NCI-H2196 treated with DMSO at 0.1 percent for 48 hours (cell line): ENCODE measurements around the gene TBC1D14.

Experiments
- DNase-seq: peaks from one replicate; lab custom pipeline; 2025; ENCODE audit not compliant: unreplicated experiment; lab: John Stamatoyannopoulos, UW

TBC1D14 gene

DNA sequence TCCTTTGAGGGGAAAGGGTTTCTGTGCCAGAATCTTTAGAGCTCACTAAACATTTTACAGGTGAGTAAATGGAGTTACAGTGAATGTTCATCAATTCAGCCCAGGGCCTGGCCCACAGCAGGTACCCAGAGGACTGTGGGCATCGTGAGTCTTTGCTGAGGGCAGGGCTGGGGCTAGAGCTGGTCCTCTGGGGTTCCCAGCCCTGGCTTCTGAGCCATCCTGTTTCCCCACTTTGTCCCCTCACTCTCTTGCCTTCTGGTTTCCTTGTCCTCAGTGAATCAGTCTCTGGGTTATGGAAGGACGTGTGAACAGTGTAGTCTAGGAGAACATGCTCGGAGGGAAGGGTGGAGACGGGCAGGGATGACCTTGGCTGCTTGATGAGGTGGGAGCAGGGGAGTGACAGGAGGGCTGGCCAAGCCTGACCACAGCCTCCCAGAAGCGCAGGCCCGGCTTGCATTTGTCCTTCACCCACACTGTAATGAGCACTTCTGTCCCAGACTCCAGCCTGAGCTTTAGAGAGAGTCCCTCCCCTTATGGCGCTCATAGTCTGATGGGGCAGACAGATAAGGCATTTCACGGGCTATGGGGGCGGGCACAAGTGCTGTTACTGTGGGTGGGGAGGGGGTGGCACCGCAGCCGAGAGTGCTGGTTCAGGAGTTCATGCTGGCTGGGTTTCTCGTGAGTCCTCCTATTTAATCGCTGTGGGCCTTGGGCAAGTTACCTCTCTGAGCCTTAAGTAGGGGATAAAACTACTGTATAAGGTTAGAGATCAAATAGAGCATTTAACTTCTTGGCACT, 17.3 kb downstream of the TBC1D14 start:
- DNase-seq = no peak

DNA sequence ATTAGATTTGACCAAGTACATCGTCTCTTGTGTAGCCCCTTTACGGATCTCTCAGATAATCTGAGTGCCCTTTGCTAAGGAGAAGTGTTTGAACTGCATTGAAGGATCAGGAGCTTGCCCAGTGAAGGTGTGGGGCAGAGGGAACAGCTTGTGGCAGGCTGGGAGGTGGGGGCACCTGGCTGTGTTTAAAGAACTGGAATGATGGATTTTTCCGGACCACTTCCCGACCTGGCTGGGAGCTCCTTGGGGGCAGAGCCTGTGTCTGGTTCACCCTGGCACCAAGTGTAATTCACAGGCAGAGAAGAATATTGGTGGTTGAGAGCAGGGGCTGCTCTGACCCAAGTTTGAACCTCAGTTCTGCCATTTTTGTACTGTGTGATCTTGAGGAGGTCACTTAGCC, 18.5 kb downstream of the TBC1D14 start:
- no peak for DNase-seq

GRCh38 chr4:6929339-6929811, 19.7 kb downstream of the TBC1D14 start:
- DNase-seq = no peak

DNA sequence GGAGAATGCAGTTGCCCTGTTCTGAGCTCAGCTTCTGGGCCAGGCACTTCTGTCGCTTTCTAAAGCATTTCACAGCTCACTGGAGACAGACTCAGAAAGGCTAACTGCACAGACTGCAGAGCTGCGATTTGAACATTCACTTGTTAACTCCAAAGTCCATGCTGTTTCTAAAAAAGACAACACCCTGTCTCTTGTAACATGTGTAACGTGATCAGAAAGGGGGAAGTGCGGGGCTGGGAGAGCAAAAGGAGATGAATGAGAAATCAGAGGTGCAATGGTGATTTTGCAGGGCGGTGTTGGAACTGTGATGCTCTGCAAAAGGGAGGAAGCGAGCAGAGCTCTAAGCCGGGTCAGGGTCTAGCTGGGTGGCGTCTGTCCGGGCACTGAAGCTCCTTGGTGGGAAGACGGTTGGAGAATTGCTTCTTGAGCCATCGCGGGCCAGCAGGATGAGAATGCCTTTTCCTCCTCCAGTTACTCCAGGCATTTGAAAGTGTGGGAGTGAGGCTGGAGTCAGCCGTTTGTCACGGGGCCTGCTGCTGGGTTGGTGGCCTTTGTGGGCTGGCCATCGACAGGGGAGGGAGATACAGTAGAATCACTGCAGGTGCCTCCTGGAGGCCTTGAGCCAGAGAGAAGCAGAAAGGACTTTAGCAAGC, 20.3 kb downstream of the TBC1D14 start:
- no peak for DNase-seq

- no peak for DNase-seq
Observed at GRCh38 chr4:6932475-6932874, 22.8 kb downstream of the TBC1D14 start.

DNA sequence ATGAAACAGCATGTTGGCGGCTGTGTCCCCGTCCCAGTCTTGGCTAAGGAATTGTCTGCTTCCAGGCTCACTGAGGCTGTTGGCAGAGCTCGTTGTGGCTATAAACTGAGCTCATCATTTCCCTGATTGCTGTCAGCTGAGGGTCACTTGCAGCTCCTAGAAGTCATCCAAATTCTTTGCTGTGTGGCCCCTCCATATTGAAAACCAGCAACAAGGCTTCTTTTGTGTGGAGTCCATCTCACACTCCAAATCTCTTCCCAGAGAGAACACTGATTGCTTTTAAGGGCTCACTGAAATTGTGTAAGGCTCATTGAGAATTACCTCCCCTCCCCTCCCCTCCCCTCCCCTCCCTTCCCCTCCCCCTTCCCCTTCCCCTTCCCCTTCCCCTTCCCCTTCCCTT, 23.3 kb downstream of the TBC1D14 start:
- no peak for DNase-seq

DNA sequence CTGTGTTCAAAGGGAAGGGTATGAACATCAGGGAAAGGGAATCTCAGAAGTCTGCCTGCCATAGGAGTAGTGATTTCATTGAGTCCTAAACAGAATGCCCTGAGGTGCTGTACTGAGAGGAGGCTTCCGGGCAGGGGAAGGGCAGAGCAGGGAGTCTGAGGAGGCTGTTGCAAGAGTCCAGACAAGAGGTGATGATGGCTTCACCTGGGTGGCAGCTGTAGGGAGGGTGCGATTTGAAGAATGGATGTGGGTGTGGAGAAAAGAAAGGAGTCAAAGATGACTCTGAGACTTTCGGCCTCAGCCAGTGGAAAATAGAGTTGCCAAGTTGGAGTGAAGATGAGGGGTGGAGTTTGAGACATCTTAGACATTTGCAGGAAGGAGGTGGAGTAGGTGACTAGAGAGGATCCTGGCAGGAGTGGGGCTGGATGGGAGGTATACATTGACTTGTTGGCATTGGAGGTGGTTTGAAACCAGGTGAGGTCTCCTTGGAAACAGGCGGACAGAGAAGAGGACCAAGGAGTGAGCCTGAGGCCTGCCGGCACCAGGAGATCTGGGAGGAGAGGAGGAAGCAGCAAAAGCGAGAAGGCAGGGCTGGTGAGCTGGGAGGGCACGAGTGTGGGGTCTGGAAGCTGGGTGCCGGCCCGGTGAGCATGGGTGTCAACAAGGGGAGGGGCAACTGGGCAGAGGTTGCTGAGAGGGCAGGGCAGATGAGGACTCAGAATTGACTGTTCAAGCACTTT, 24.2 kb downstream of the TBC1D14 start:
- no peak for DNase-seq

DNA sequence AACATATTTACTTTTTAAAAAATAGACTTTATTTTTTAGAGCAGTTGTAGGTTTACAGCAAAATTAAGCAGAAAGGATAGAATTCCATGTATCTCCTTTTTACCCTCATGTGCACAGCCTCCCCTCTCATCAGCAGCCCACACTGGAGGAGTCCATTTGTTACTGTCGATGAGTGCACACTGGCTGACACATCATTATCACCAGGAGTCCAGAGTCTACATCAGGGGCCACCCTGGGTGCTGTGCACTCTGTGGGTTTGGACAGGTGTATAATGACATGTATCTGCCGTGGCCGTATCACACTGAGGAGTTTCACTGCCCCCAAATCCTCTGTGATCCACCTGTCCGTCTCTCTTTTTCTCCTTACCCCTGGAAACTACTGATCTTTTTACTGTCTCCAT, 26.3 kb downstream of the TBC1D14 start:
- no peak for DNase-seq

GRCh38 chr4:6937201-6937600, 27.6 kb downstream of the TBC1D14 start:
- no peak for DNase-seq

GRCh38 chr4:6937754-6938153, 28.1 kb downstream of the TBC1D14 start:
- DNase-seq = no peak

- DNase-seq = no peak
Observed at GRCh38 chr4:6938237-6938636, 28.6 kb downstream of the TBC1D14 start.

DNA sequence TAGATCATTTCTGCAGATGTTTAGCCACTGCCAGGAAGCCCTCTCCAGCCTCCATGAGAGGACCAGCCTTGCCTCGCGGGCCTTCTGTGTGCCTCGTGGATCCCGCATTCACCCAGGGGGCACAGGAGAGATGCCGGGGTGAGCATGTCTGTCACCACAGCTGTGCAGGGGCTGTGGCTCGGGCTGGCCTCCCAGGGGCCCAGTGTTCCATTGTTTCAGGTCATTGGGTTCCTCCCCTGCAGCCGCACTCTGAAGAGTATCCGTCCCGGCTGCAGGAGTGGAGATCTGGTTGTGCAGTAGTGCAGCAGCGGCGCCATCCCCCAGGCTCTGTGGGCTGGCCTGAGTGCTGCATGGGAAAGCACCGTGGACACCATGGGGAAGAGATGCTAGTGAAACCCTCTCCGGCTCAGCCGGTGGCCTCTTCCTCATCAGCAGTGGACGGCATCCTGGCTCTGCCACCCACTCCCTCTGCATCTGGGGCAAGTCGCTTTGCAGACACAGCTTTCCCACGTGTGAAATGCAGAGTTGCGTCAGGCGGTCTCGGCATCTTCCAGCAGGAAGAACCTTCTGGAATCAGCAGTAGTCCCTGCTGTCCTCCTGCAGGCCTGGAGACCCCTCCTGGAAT, 29.1 kb downstream of the TBC1D14 start:
- no peak for DNase-seq

DNA sequence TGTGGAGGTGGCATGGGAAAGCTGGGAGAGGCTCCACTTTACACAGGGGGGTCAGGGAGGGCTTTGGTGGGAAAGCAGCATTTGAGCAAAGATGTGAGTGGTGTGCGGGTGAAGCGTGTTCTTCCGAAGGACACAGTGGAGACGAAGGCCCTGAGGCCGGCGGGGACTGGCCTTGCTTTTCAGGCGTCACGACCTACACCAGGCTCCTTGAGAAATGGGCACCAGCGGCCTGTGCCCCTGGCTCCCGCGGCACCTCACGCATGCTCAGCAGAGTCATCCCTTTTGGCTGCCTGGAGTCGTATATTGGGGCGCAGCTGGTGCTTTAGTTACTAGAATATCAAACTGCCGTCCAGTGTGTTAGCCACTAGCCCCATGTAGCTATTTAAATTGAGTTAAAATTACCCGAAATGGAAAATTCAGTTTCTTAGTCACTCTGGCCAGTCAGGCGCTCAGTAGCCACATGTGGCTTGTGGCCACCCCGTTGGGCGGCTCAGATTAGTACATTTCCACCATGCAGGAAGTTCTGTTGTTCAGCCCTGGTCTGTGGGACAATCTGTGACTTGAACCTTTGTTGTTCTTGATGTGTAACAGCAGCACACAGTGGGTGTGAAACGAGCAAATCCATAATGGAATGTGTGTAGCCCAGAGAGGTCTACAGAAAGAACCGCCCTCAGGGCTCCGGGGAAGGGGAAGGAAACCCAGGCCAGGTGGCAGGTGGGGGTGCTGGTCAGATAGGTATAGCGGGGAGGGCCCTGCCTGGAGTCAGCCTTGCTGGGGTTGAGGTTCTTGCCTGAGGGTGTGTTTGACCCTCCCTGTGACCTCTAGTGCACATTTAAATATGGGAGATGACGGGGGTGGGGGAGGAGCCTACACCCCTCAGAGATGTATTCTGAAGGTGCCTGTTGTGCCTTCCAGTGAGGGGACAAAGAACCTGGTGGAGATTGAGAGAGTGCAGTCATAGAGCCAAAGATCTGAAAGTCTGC, 30.4 kb downstream of the TBC1D14 start:
- no peak for DNase-seq

- DNase-seq = no peak
Observed at GRCh38 chr4:6940744-6941137, 31.1 kb downstream of the TBC1D14 start.

GRCh38 chr4:6941796-6942195, 32.2 kb downstream of the TBC1D14 start:
- no peak for DNase-seq

GRCh38 chr4:6942238-6942800, 32.7 kb downstream of the TBC1D14 start:
- DNase-seq = no peak

GRCh38 chr4:6943012-6943884, 33.6 kb downstream of the TBC1D14 start:
- no peak for DNase-seq

DNA sequence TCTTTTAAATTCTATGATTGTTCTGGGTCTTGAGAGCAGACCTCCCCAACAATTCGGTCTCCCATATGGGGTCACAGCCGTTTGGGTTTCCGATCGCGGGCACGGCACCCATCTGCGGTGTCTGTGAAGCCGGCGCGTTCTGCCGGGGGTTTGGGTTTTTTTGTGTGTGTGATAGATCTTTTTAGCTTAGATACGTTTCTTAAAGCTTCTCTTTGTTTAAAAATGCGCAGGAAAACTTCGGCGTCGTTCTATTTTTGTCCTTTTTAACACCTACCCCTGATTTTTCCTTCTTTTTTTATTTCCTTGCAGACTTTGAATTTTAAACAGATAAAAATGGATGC, 34.2 kb downstream of the TBC1D14 start:
- no peak for DNase-seq
